ENCODE results near the gene BLTP2.
A peak's percentile ranks its signal among the peaks of the same experiment; 100 is the strongest.
"Not testable (repeated sequence)": the region's sequence is repeated elsewhere in the genome, so short reads cannot be mapped to it uniquely, and the experiment has no call there.

BLTP2 gene

GRCh38 chr17:28667870-28668269 lies 22.9 kb upstream of the BLTP2 start:
- Histone ChIP-seq H3K4me3 (ENCODE audit: low read depth in 1 of 2, low read length in 2 of 2) (no peak overlapping the region), H3K27ac (ENCODE audit: low read length) (no peak overlapping the region), H3K36me3 (ENCODE audit: control insufficient read depth in 1 of 2, insufficient read depth in 2 of 2, low read length in 2 of 2) (peaks cover 30 to 49% of the 10 kb centered on the region in 2 donors), H3K9me3 (ENCODE audit: control insufficient read depth in 1 of 2, low read length in 2 of 2) (no peaks in the 10 kb centered on the region), H3K4me1 (ENCODE audit: control insufficient read depth in 1 of 2, insufficient read depth in 2 of 2, low read length in 2 of 2) (peaks cover 5 to 36% of the 10 kb centered on the region in 2 donors), H3K27me3 (ENCODE audit: low read depth, low read length) (no peaks in the 10 kb centered on the region)

- Histone ChIP-seq H3K4me3 (ENCODE audit: low read depth in 1 of 2, low read length in 2 of 2) (no peak overlapping the region), H3K27ac (ENCODE audit: low read length) (no peak overlapping the region), H3K4me1 (ENCODE audit: control insufficient read depth in 1 of 2, insufficient read depth in 2 of 2, low read length in 2 of 2) (peaks cover 11 to 42% of the 10 kb centered on the region in 2 donors), H3K36me3 (ENCODE audit: control insufficient read depth in 1 of 2, insufficient read depth in 2 of 2, low read length in 2 of 2) (peaks cover 18 to 41% of the 10 kb centered on the region in 2 donors), H3K9me3 (ENCODE audit: control insufficient read depth in 1 of 2, low read length in 2 of 2) (no peaks in the 10 kb centered on the region), H3K27me3 (ENCODE audit: low read depth, low read length) (no peaks in the 10 kb centered on the region)
These were observed 21.0 kb upstream of the BLTP2 start for GRCh38 chr17:28665994-28666393.

GRCh38 chr17:28663723-28664122 lies 18.8 kb upstream of the BLTP2 start:
- Histone ChIP-seq H3K27ac (ENCODE audit: low read length) (no peak overlapping the region), H3K4me1 (ENCODE audit: control insufficient read depth in 1 of 2, insufficient read depth in 2 of 2, low read length in 2 of 2) (peaks cover 14 to 49% of the 10 kb centered on the region in 2 donors), H3K4me3 (ENCODE audit: low read depth in 1 of 2, low read length in 2 of 2) (no peak overlapping the region), H3K27me3 (ENCODE audit: low read depth, low read length) (no peaks in the 10 kb centered on the region), H3K9me3 (ENCODE audit: control insufficient read depth in 1 of 2, low read length in 2 of 2) (no peaks in the 10 kb centered on the region), H3K36me3 (ENCODE audit: control insufficient read depth in 1 of 2, insufficient read depth in 2 of 2, low read length in 2 of 2) (peaks cover 16 to 31% of the 10 kb centered on the region in 2 donors)

- H3K27me3 ChIP-seq (ENCODE audit: low read depth, low read length), result no peaks in the 10 kb centered on the region
- peak overlapping the region; percentile 100 for H3K27ac ChIP-seq (ENCODE audit: low read length)
- peaks cover 6 to 29% of the 10 kb centered on the region in 2 donors for H3K36me3 ChIP-seq (ENCODE audit: control insufficient read depth in 1 of 2, insufficient read depth in 2 of 2, low read length in 2 of 2)
- H3K4me3 ChIP-seq (ENCODE audit: low read depth in 1 of 2, low read length in 2 of 2), result peak overlapping the region; percentile 89 to 98
- H3K4me1 ChIP-seq (ENCODE audit: control insufficient read depth in 1 of 2, insufficient read depth in 2 of 2, low read length in 2 of 2), result peaks cover 14 to 39% of the 10 kb centered on the region in 2 donors
- H3K9me3 ChIP-seq (ENCODE audit: control insufficient read depth in 1 of 2, low read length in 2 of 2), result no peaks in the 10 kb centered on the region
These were observed 17.5 kb upstream of the BLTP2 start for GRCh38 chr17:28662527-28662829.

- peaks cover 5 to 29% of the 10 kb centered on the region in 2 donors for H3K36me3 ChIP-seq (ENCODE audit: control insufficient read depth in 1 of 2, insufficient read depth in 2 of 2, low read length in 2 of 2)
- peak within 1 kb of the TSS; percentile 89 to 98 for H3K4me3 ChIP-seq (ENCODE audit: low read depth in 1 of 2, low read length in 2 of 2)
- peak within 1 kb of the TSS; percentile 100 for H3K27ac ChIP-seq (ENCODE audit: low read length)
- H3K27me3 ChIP-seq (ENCODE audit: low read depth, low read length), result no peaks in the 10 kb centered on the region
- H3K4me1 ChIP-seq (ENCODE audit: control insufficient read depth in 1 of 2, insufficient read depth in 2 of 2, low read length in 2 of 2), result peaks cover 14 to 38% of the 10 kb centered on the region in 2 donors
- no peaks in the 10 kb centered on the region for H3K9me3 ChIP-seq (ENCODE audit: control insufficient read depth in 1 of 2, low read length in 2 of 2)
These were observed 16.9 kb upstream of the BLTP2 start, which contains the start of the genes SDF2 and SUPT6H for GRCh38 chr17:28661635-28662526. Gene SDF2, minus strand, starts transcription at chr17:28661906. Its CDS starts 30 bp downstream, at chr17:28661876. Gene SUPT6H, plus strand, starts transcription at chr17:28662205. Its CDS starts 11,197 bp downstream, at chr17:28673402.

- H3K4me1 ChIP-seq (ENCODE audit: control insufficient read depth in 1 of 2, insufficient read depth in 2 of 2, low read length in 2 of 2), result peaks cover 14 to 29% of the 10 kb centered on the region in 2 donors
- not testable (repeated sequence) for H3K27ac ChIP-seq (ENCODE audit: low read length); H3K27me3 ChIP-seq (ENCODE audit: low read depth, low read length); H3K9me3 ChIP-seq (ENCODE audit: control insufficient read depth in 1 of 2, low read length in 2 of 2); H3K4me3 ChIP-seq (ENCODE audit: low read depth in 1 of 2, low read length in 2 of 2)
- H3K36me3 ChIP-seq (ENCODE audit: control insufficient read depth in 1 of 2, insufficient read depth in 2 of 2, low read length in 2 of 2), result peaks cover 0 to 34% of the 10 kb centered on the region in 2 donors
These were observed 14.5 kb upstream of the BLTP2 start for GRCh38 chr17:28659497-28659881.

GRCh38 chr17:28658766-28659496 lies 14.0 kb upstream of the BLTP2 start:
- not testable (repeated sequence) for H3K27ac ChIP-seq (ENCODE audit: low read length); H3K9me3 ChIP-seq (ENCODE audit: control insufficient read depth in 1 of 2, low read length in 2 of 2); H3K27me3 ChIP-seq (ENCODE audit: low read depth, low read length); H3K4me3 ChIP-seq (ENCODE audit: low read depth in 1 of 2, low read length in 2 of 2)
- Histone ChIP-seq H3K4me1 (ENCODE audit: control insufficient read depth in 1 of 2, insufficient read depth in 2 of 2, low read length in 2 of 2) (peaks cover 14 to 24% of the 10 kb centered on the region in 2 donors), H3K36me3 (ENCODE audit: control insufficient read depth in 1 of 2, insufficient read depth in 2 of 2, low read length in 2 of 2) (peaks cover 0 to 34% of the 10 kb centered on the region in 2 donors)

- not testable (repeated sequence) for H3K4me3 ChIP-seq (ENCODE audit: low read depth in 1 of 2, low read length in 2 of 2); H3K27ac ChIP-seq (ENCODE audit: low read length); H3K9me3 ChIP-seq (ENCODE audit: control insufficient read depth in 1 of 2, low read length in 2 of 2); H3K27me3 ChIP-seq (ENCODE audit: low read depth, low read length)
- peaks cover 1 to 35% of the 10 kb centered on the region in 2 donors for H3K36me3 ChIP-seq (ENCODE audit: control insufficient read depth in 1 of 2, insufficient read depth in 2 of 2, low read length in 2 of 2)
- peaks cover 14 to 18% of the 10 kb centered on the region in 2 donors for H3K4me1 ChIP-seq (ENCODE audit: control insufficient read depth in 1 of 2, insufficient read depth in 2 of 2, low read length in 2 of 2)
These were observed 13.4 kb upstream of the BLTP2 start for GRCh38 chr17:28658342-28658741.

- no peaks in the 10 kb centered on the region for H3K9me3 ChIP-seq (ENCODE audit: control insufficient read depth in 1 of 2, low read length in 2 of 2)
- peaks cover 5 to 39% of the 10 kb centered on the region in 2 donors for H3K36me3 ChIP-seq (ENCODE audit: control insufficient read depth in 1 of 2, insufficient read depth in 2 of 2, low read length in 2 of 2)
- no peak overlapping the region for H3K4me3 ChIP-seq (ENCODE audit: low read depth in 1 of 2, low read length in 2 of 2)
- H3K27ac ChIP-seq (ENCODE audit: low read length), result no peak overlapping the region
- no peaks in the 10 kb centered on the region for H3K27me3 ChIP-seq (ENCODE audit: low read depth, low read length)
- H3K4me1 ChIP-seq (ENCODE audit: control insufficient read depth in 1 of 2, insufficient read depth in 2 of 2, low read length in 2 of 2), result peaks cover 8 to 12% of the 10 kb centered on the region in 2 donors
These were observed 12.8 kb upstream of the BLTP2 start for GRCh38 chr17:28657756-28658155.

- Histone ChIP-seq H3K4me3 (ENCODE audit: low read depth in 1 of 2, low read length in 2 of 2) (no peak overlapping the region), H3K27ac (ENCODE audit: low read length) (no peak overlapping the region), H3K9me3 (ENCODE audit: control insufficient read depth in 1 of 2, low read length in 2 of 2) (no peaks in the 10 kb centered on the region), H3K4me1 (ENCODE audit: control insufficient read depth in 1 of 2, insufficient read depth in 2 of 2, low read length in 2 of 2) (no peaks in the 10 kb centered on the region), H3K27me3 (ENCODE audit: low read depth, low read length) (no peaks in the 10 kb centered on the region), H3K36me3 (ENCODE audit: control insufficient read depth in 1 of 2, insufficient read depth in 2 of 2, low read length in 2 of 2) (peaks cover 5 to 29% of the 10 kb centered on the region in 2 donors)
These were observed 10.2 kb upstream of the BLTP2 start for GRCh38 chr17:28655160-28655559.

GRCh38 chr17:28648698-28649097 lies 3.7 kb upstream of the BLTP2 start:
- no peak overlapping the region for H3K4me3 ChIP-seq (ENCODE audit: low read depth in 1 of 2, low read length in 2 of 2)
- no peaks in the 10 kb centered on the region for H3K27me3 ChIP-seq (ENCODE audit: low read depth, low read length)
- H3K27ac ChIP-seq (ENCODE audit: low read length), result no peak overlapping the region
- peaks cover 9 to 21% of the 10 kb centered on the region in 2 donors for H3K4me1 ChIP-seq (ENCODE audit: control insufficient read depth in 1 of 2, insufficient read depth in 2 of 2, low read length in 2 of 2)
- no peaks in the 10 kb centered on the region for H3K9me3 ChIP-seq (ENCODE audit: control insufficient read depth in 1 of 2, low read length in 2 of 2)
- peaks cover 12 to 16% of the 10 kb centered on the region in 2 donors for H3K36me3 ChIP-seq (ENCODE audit: control insufficient read depth in 1 of 2, insufficient read depth in 2 of 2, low read length in 2 of 2)
